Measurements from ENCODE around the gene BCL2.
"Not testable (repeated sequence)": the region's sequence is repeated elsewhere in the genome, so short reads cannot be mapped to it uniquely, and the experiment has no call there.

Gene BCL2

DNA sequence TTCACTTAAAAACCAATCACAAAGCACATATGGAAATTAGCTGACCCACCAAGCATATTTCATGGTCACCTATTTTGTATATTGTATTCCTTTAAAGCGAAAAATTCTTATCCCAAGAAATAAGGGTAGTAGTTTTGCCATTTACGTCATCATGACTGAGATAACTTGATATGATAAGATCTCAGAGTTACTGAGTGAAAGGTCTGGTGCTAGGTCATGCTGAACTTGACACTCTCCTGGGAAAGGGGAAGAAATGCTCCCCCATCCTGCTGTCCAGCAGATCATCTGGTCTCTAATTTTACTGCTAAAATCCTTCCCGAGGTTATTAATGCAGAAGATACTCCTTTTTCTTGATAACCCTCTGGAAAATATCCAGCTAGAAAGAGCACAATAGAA lies 78.3 kb downstream of the BCL2 start:
- Mint-ChIP-seq H3K27ac (no peak overlapping the region), H3K36me3 (ENCODE audit: low read depth) (peaks cover 59% of the 10 kb centered on the region), H3K4me3 (no peak overlapping the region), H3K27me3 (ENCODE audit: low read depth) (no peaks in the 10 kb centered on the region), H3K4me1 (ENCODE audit: low read depth) (peaks cover 37% of the 10 kb centered on the region), H3K9me3 (peaks cover 4% of the 10 kb centered on the region)
- DNase-seq (ENCODE audit: low spot score) = no peak

DNA sequence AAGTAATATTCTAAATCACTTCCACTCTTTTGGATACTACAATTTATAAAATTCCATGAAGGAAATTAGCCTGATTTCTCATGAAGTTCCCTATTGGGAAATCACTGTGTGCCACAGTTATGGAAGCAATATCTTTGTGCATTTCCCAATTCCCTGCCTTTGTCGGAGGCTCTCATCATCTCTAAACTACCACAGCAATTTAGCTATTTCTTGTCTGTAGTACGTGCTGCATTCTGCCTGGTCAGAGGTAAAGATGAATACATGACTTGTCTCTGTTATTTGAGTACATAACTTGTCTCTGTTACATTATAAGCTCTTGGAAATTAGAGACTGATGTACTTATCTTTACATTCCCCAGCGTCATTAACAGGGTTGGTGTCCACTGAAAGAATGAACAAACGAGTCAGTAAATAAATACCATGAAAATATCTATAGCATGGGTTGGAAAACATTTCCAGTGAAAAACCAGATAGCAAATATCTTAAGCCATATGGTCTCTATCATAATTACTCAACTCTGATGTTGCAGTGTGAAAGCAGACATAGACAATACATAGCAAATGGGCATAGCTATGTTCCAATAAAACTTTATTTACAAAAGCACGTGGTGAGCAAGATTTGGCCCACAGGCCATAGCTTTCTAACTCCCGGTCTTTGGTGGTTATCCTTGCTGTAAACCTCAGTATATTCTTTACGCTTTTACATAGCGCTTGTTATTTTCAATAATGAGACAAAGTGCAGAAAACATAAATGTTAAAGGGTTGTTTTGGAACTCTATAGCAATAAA lies 78.8 kb downstream of the BCL2 start:
- Mint-ChIP-seq H3K36me3 (ENCODE audit: low read depth) (peaks cover 59% of the 10 kb centered on the region), H3K4me1 (ENCODE audit: low read depth) (peaks cover 42% of the 10 kb centered on the region), H3K27me3 (ENCODE audit: low read depth) (no peaks in the 10 kb centered on the region), H3K4me3 (no peak overlapping the region), H3K9me3 (peaks cover 8% of the 10 kb centered on the region), H3K27ac (no peak overlapping the region)
- no peak for DNase-seq (ENCODE audit: low spot score)

DNA sequence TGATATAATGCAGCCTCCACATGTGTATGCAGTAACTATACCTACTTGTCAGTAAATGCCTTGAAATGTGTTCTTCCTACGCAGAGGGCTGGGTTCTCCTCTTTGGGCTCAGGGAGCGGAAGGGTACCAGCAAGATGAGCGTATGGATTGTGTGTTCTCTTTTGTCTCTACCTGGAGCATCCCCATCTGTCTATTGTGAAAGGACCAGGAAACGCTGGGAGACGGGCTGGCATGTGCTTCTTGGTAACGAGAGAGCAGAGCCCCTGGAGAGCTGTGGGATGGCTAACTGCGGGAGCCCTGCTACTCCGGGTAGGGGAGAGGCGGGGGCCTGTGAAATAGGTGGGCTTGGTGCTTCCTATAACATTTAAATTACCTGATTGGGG lies 80.9 kb downstream of the BCL2 start:
- peaks cover 63% of the 10 kb centered on the region for H3K36me3 Mint-ChIP-seq (ENCODE audit: low read depth)
- peaks cover 55% of the 10 kb centered on the region for H3K4me1 Mint-ChIP-seq (ENCODE audit: low read depth)
- peaks cover 14% of the 10 kb centered on the region for H3K9me3 Mint-ChIP-seq
- no peak for DNase-seq (ENCODE audit: low spot score)
- no peak overlapping the region for H3K4me3 Mint-ChIP-seq
- no peak overlapping the region for H3K27ac Mint-ChIP-seq
- H3K27me3 Mint-ChIP-seq (ENCODE audit: low read depth) = no peaks in the 10 kb centered on the region

DNA sequence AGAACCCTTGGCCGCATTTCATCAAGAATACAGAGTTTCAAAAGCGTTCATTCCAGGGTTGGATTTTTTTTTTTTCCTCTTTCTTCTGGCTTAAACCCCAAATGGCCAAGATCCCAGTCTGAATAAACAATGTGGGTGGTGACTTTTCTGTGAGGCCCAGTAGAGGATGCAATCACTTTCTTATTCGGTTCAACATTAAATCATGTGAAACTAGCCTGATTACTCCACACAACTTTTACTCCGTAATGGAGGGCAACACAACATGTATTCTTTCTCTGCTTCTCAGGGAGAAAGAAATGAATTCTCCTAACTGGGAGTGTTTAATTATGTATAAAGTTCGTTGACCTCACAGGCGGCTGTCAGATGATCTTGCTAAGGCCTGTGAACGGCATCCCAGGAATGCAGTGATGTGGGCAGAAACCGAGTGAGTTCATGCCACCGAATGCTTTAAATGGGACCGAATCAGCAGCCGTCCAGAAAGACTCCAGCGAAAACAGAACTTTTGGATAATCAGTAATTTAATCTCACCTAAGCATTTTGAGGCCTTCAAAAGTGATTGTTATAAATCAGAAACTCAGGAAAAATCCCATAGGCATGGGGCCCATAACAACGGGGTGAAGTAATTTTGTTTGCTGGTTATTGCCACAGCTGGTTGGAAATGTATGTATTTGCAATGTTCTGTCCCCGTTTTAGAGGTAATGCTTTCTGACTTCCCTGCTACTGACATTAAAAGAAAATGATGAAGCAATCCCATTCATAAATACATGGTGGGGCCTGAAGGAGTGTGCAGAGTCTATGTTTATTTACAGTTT lies 81.5 kb downstream of the BCL2 start:
- Mint-ChIP-seq H3K36me3 (ENCODE audit: low read depth) (peaks cover 63% of the 10 kb centered on the region), H3K27ac (peak overlapping the region; percentile 11), H3K27me3 (ENCODE audit: low read depth) (no peaks in the 10 kb centered on the region), H3K4me1 (ENCODE audit: low read depth) (peaks cover 59% of the 10 kb centered on the region), H3K4me3 (no peak overlapping the region), H3K9me3 (peaks cover 14% of the 10 kb centered on the region)
- no peak for DNase-seq (ENCODE audit: low spot score)

DNA sequence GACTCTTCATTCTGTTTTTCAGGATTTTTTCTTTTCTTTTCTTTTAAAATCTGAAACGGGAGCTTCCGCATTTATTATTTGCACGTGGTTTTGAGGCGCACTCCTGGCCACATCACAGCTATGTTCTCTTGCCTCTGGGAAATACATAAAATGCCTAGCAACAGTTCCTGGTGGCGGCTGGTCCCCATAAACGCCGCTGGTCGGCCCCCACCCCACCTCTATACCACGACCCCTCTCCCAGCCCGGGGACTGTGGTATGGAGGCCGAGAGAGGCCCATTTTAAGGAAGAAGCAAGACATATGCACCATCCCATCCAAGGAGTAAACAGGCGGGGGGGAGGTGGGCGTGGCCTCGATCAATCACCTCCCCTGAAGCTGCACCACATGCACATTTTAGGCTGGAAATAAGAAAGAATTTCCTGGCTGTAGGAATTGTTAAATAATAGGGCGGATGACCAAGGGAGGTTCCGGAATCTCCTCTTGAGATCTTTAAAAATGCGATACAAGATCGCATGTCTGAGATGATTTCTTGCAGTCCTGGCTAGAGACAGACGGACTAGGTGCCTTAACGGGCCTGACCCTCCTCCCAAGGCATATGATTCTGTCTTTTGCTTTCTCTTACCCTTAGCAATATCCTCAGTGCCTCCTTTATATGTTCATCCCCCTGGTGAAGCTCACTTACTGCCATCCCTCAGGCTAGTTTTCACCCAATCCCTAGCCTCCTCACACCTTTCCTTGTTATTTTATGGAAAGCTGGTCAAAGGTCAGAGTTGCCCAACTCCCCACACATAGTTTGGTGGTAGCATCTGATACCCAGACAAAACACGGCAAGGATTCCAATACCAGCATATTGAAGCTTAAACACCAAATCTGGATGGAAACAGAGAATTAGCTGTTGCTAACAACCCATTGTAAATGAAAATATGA lies 82.4 kb downstream of the BCL2 start:
- H3K27ac Mint-ChIP-seq = no peak overlapping the region
- no peak overlapping the region for H3K4me3 Mint-ChIP-seq
- peaks cover 63% of the 10 kb centered on the region for H3K36me3 Mint-ChIP-seq (ENCODE audit: low read depth)
- peaks cover 14% of the 10 kb centered on the region for H3K9me3 Mint-ChIP-seq
- H3K27me3 Mint-ChIP-seq (ENCODE audit: low read depth) = no peaks in the 10 kb centered on the region
- H3K4me1 Mint-ChIP-seq (ENCODE audit: low read depth) = peaks cover 61% of the 10 kb centered on the region
- DNase-seq (ENCODE audit: low spot score) = no peak

DNA sequence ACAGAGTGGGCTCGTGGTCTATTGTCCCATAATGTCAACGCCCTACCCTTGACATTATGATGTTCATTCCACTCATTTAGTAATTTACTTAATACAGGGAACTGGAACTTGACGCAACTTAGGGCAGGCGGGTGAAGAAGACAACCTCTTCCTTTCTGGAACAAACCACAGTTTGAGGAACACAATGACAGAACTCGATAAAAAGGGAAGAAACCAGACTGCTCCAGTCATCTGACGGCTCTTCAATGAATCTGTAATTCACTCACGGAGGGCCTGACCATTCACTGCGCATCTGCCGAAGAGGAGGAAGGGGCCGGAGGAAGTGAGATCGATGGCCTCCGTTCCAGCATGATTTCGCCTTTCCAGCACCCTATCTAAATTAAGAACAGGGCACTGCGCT lies 83.2 kb downstream of the BCL2 start:
- Mint-ChIP-seq H3K36me3 (ENCODE audit: low read depth) (peaks cover 60% of the 10 kb centered on the region), H3K4me1 (ENCODE audit: low read depth) (peaks cover 55% of the 10 kb centered on the region), H3K9me3 (peaks cover 14% of the 10 kb centered on the region), H3K27ac (peak overlapping the region; percentile 18), H3K4me3 (no peak overlapping the region), H3K27me3 (ENCODE audit: low read depth) (no peaks in the 10 kb centered on the region)
- DNase-seq (ENCODE audit: low spot score) = no peak

DNA sequence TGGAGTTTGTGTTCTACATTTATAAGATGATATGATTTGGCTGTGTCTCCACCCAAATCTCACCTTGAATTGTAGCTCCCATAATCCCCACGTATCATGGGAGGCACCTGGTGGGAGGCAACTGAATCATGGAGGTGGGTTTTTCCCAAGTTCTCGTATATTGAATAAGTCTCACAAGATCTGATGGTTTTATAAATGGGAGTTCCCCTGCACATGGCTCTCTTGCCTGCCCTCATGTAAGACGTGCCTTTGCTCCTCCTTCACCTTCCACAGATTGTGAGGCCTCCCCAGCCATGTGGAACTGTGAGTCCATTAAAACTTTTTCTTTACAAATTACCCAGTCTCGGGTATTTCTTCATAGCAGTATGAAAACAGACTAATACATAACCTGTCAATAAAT lies 83.6 kb downstream of the BCL2 start:
- H3K36me3 Mint-ChIP-seq (ENCODE audit: low read depth) = peaks cover 62% of the 10 kb centered on the region
- H3K4me3 Mint-ChIP-seq; DNase-seq (ENCODE audit: low spot score); H3K27me3 Mint-ChIP-seq (ENCODE audit: low read depth): not testable (repeated sequence)
- peaks cover 57% of the 10 kb centered on the region for H3K4me1 Mint-ChIP-seq (ENCODE audit: low read depth)
- H3K9me3 Mint-ChIP-seq = peaks cover 14% of the 10 kb centered on the region
- peak overlapping the region; percentile 18 for H3K27ac Mint-ChIP-seq

DNA sequence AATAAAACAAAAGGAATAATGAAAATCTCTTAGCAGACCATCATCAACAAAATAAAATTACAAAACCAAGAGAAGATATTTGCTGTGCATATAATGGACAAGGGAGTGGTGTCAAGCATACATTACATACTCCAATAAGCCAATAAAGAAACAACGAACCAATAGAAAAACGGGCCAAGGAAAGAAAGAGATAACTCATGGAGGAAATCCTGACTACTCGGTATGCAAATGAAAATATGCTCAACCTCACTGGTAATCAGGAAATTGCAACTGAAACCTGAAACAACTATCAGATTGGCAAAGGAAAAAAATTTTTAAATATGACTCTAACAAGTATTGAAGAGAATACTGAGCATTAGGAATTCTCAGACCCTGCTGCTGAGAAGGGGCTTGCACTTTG lies 84.7 kb downstream of the BCL2 start:
- Mint-ChIP-seq H3K36me3 (ENCODE audit: low read depth) (peaks cover 60% of the 10 kb centered on the region), H3K27me3 (ENCODE audit: low read depth) (no peaks in the 10 kb centered on the region), H3K4me1 (ENCODE audit: low read depth) (peaks cover 58% of the 10 kb centered on the region), H3K9me3 (peaks cover 14% of the 10 kb centered on the region), H3K27ac (peak overlapping the region; percentile 65), H3K4me3 (peak overlapping the region; percentile 54)
- DNase-seq (ENCODE audit: low spot score) = no peak

DNA sequence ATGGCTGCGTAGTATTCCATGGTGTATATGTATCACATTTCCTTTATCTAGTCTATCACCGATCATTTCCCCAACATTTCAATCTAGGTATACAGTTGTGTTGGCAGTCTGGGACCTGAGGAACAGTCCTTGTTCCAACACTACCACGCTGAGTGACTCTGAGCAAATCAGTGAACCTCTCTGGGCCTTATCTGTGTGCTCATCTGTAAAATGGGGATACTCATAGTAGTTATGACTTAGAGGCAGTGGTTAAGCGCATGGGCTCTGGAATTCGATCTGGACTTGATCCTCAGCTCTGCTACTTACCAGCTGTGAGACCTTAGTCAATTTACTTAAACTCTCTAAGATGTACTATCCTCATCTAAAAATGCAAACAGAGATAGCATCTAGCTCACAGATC lies 85.1 kb downstream of the BCL2 start:
- peak overlapping the region; percentile 54 for H3K4me3 Mint-ChIP-seq
- peak overlapping the region; percentile 65 for H3K27ac Mint-ChIP-seq
- DNase-seq (ENCODE audit: low spot score) = no peak
- peaks cover 62% of the 10 kb centered on the region for H3K4me1 Mint-ChIP-seq (ENCODE audit: low read depth)
- H3K36me3 Mint-ChIP-seq (ENCODE audit: low read depth) = peaks cover 64% of the 10 kb centered on the region
- H3K27me3 Mint-ChIP-seq (ENCODE audit: low read depth) = no peaks in the 10 kb centered on the region
- peaks cover 14% of the 10 kb centered on the region for H3K9me3 Mint-ChIP-seq

DNA sequence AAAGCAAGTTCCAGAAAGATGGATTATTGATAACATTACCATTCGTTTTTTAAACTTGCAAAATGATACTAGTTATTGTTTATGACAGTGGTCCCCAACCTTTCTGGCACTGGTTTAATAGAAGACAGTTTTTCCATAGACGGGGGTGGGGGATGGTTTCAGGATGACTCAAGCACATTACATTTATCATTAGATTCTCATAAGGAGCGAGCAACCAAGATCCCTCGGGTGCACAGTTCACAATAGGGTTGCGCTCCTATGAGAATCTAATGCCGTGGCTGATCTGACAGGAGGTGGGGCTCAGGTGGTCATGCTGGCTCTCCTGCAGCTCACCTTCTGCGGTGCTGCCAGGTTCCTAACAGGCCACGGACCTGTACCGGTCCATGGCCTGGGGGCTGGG lies 86.2 kb downstream of the BCL2 start:
- peak overlapping the region; percentile 14 for H3K4me3 Mint-ChIP-seq
- H3K36me3 Mint-ChIP-seq (ENCODE audit: low read depth) = peaks cover 65% of the 10 kb centered on the region
- H3K4me1 Mint-ChIP-seq (ENCODE audit: low read depth) = peaks cover 64% of the 10 kb centered on the region
- H3K9me3 Mint-ChIP-seq = peaks cover 14% of the 10 kb centered on the region
- H3K27me3 Mint-ChIP-seq (ENCODE audit: low read depth) = no peaks in the 10 kb centered on the region
- no peak for DNase-seq (ENCODE audit: low spot score)
- H3K27ac Mint-ChIP-seq = no peak overlapping the region

DNA sequence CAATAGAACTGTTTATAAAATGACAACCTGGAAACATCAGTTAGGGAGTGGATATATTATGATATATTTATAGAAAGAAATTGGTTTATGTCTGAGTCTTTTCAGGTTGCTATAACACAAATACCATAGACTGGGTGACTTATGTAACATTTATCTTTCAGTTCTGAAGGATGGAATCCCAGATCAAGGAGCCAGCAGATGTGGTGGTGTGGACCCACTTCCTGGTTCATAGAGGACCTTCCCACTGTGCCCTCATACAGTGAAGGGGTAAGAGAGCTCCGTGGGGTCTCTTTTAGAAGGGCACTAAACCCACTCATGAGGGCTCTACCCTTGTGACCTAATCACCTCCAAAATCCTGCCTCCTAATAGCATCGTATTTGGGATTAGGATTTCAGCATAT lies 86.7 kb downstream of the BCL2 start:
- Mint-ChIP-seq H3K27me3 (ENCODE audit: low read depth) (no peaks in the 10 kb centered on the region), H3K36me3 (ENCODE audit: low read depth) (peaks cover 64% of the 10 kb centered on the region), H3K9me3 (peaks cover 14% of the 10 kb centered on the region), H3K27ac (peak overlapping the region; percentile 4), H3K4me3 (peak overlapping the region; percentile 3), H3K4me1 (ENCODE audit: low read depth) (peaks cover 68% of the 10 kb centered on the region)
- DNase-seq (ENCODE audit: low spot score) = no peak

DNA sequence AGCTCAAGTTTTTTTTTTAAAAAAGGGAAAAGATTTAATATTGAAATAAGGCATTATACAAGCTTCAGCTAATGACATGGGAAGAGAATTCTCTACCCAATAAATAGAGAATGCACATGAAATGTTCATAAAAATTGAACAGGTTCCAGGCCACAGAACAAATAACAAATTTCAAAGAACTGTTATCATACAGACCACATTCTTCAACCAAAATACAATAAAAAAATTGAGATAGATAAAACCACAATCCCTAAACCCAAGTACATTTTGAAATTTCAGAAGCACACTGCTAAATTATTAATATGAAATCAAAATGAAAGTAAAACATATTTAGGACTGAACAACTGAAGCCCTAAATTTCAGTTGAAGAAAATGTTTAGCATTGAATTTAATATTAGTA lies 89.6 kb downstream of the BCL2 start:
- H3K27me3 Mint-ChIP-seq (ENCODE audit: low read depth) = no peaks in the 10 kb centered on the region
- H3K4me3 Mint-ChIP-seq = peak overlapping the region; percentile 80
- DNase-seq (ENCODE audit: low spot score) = no peak
- H3K36me3 Mint-ChIP-seq (ENCODE audit: low read depth) = peaks cover 59% of the 10 kb centered on the region
- peaks cover 6% of the 10 kb centered on the region for H3K9me3 Mint-ChIP-seq
- H3K27ac Mint-ChIP-seq = peak overlapping the region; percentile 29
- peaks cover 65% of the 10 kb centered on the region for H3K4me1 Mint-ChIP-seq (ENCODE audit: low read depth)

DNA sequence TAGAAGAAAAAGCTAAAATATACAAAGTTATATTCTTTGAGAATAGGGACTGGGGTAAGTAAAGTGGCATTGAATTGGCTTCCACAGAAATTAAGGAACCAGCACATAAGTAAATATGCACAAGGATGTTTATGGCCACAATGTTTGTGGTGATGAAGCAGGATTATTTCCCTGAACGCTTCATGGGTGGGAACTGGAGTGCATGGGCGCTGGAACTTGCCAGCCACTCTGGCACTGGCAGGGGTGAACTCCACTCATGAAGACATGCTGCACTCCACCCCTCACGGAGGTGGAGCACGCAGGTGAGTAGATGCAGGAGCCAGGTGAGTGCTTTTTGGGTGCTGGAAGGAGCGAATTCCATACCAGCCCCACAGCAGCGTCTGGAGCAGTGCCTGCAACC lies 94.1 kb downstream of the BCL2 start:
- H3K36me3 Mint-ChIP-seq (ENCODE audit: low read depth) = peaks cover 59% of the 10 kb centered on the region
- H3K4me1 Mint-ChIP-seq (ENCODE audit: low read depth) = peaks cover 64% of the 10 kb centered on the region
- H3K27me3 Mint-ChIP-seq (ENCODE audit: low read depth) = no peaks in the 10 kb centered on the region
- H3K4me3 Mint-ChIP-seq = no peak overlapping the region
- DNase-seq (ENCODE audit: low spot score) = no peak
- H3K9me3 Mint-ChIP-seq = peaks cover 6% of the 10 kb centered on the region
- H3K27ac Mint-ChIP-seq = no peak overlapping the region

Measured in T-helper 2 cell treated with Interferon-gamma antibody and Interleukin-4, amounts not matched to agents 5 μg/mL and 100 μg/mL, for 36 hours (primary cell).